ENCODE results near the gene TCL1B. TPM values are rescaled to one million over a fixed set of nuclear protein-coding genes. Genes with fewer than 3 reads are reported as not detected.
"Not testable (repeated sequence)": the region's sequence is repeated elsewhere in the genome, so short reads cannot be mapped to it uniquely, and the experiment has no call there.

Gene TCL1B
- total RNA-seq, 2 donors from 2014 or later, result not detected

- peaks cover 0 to 2% of the 10 kb centered on the region in 2 donors for H3K36me3 Mint-ChIP-seq (ENCODE audit: insufficient read depth in 2 of 2)
- DNase-seq, result no peak
- peaks cover 7% of the 10 kb centered on the region in 2 donors for H3K9me3 Mint-ChIP-seq
- peaks cover 24% of the 10 kb centered on the region for H3K27me3 Mint-ChIP-seq (ENCODE audit: low read depth)
- no peaks in the 10 kb centered on the region for H3K4me1 Mint-ChIP-seq (ENCODE audit: low read depth)
- no peak overlapping the region for H3K4me3 Mint-ChIP-seq
- H3K27ac Mint-ChIP-seq, result no peak overlapping the region
- no peak for ATAC-seq (replicated peaks in 1 of 2)
Measured at GRCh38 chr14:95722525-95723190, 36.4 kb downstream of the TCL1B start.

GRCh38 chr14:95725685-95726336, 39.6 kb downstream of the TCL1B start:
- no peak for DNase-seq
- Mint-ChIP-seq H3K36me3 (ENCODE audit: insufficient read depth in 2 of 2) (peaks cover 0 to 2% of the 10 kb centered on the region in 2 donors), H3K4me3 (no peak overlapping the region), H3K27ac (no peak overlapping the region), H3K4me1 (ENCODE audit: low read depth) (no peaks in the 10 kb centered on the region), H3K9me3 (peaks cover 7% of the 10 kb centered on the region in 2 donors), H3K27me3 (ENCODE audit: low read depth) (peaks cover 36% of the 10 kb centered on the region)
- no peak for ATAC-seq (replicated peaks in 1 of 2)

GRCh38 chr14:95727056-95727700, 41.0 kb downstream of the TCL1B start:
- peaks cover 6 to 7% of the 10 kb centered on the region in 2 donors for H3K9me3 Mint-ChIP-seq

GRCh38 chr14:95729402-95730028, 43.3 kb downstream of the TCL1B start:
- not testable (repeated sequence) for ATAC-seq (replicated peaks in 1 of 2); H3K4me3 Mint-ChIP-seq; H3K9me3 Mint-ChIP-seq; H3K4me1 Mint-ChIP-seq (ENCODE audit: low read depth); DNase-seq; H3K27ac Mint-ChIP-seq; H3K36me3 Mint-ChIP-seq (ENCODE audit: insufficient read depth in 2 of 2)
- H3K27me3 Mint-ChIP-seq (ENCODE audit: low read depth), result peaks cover 33% of the 10 kb centered on the region

More at GRCh38 chr14:95727056-95727700, 41.0 kb downstream of the TCL1B start:
- no peak overlapping the region for H3K27ac Mint-ChIP-seq
- H3K4me3 Mint-ChIP-seq, result no peak overlapping the region
- H3K36me3 Mint-ChIP-seq (ENCODE audit: insufficient read depth in 2 of 2), result peaks cover 0 to 2% of the 10 kb centered on the region in 2 donors
- H3K27me3 Mint-ChIP-seq (ENCODE audit: low read depth), result peaks cover 34% of the 10 kb centered on the region
- no peak for DNase-seq
- no peak for ATAC-seq (replicated peaks in 1 of 2)
- H3K4me1 Mint-ChIP-seq (ENCODE audit: low read depth), result no peaks in the 10 kb centered on the region

- DNase-seq (no peak), ATAC-seq (replicated peaks in 1 of 2) (no peak)
- Mint-ChIP-seq H3K4me3 (no peak overlapping the region), H3K9me3 (no peaks in the 10 kb centered on the region), H3K27ac (no peak overlapping the region), H3K27me3 (ENCODE audit: low read depth) (peaks cover 33% of the 10 kb centered on the region), H3K4me1 (ENCODE audit: low read depth) (no peaks in the 10 kb centered on the region), H3K36me3 (ENCODE audit: insufficient read depth in 2 of 2) (no peaks in the 10 kb centered on the region)
Measured at GRCh38 chr14:95730126-95730525, 43.9 kb downstream of the TCL1B start.

GRCh38 chr14:95733212-95733611, 47.0 kb downstream of the TCL1B start:
- DNase-seq (no peak), ATAC-seq (replicated peaks in 1 of 2) (no peak)
- no peak overlapping the region for H3K27ac Mint-ChIP-seq
- no peaks in the 10 kb centered on the region for H3K36me3 Mint-ChIP-seq (ENCODE audit: insufficient read depth in 2 of 2)
- H3K4me1 Mint-ChIP-seq (ENCODE audit: low read depth), result no peaks in the 10 kb centered on the region
- no peak overlapping the region for H3K4me3 Mint-ChIP-seq
- H3K27me3 Mint-ChIP-seq (ENCODE audit: low read depth), result peaks cover 22% of the 10 kb centered on the region
- H3K9me3 Mint-ChIP-seq, result no peaks in the 10 kb centered on the region

GRCh38 chr14:95739356-95739755, 53.1 kb downstream of the TCL1B start:
- Mint-ChIP-seq H3K27me3 (ENCODE audit: low read depth) (peaks cover 2% of the 10 kb centered on the region), H3K9me3 (peaks cover 5 to 9% of the 10 kb centered on the region in 2 donors), H3K4me3 (no peak overlapping the region), H3K27ac (no peak overlapping the region), H3K4me1 (ENCODE audit: low read depth) (peaks cover 8% of the 10 kb centered on the region), H3K36me3 (ENCODE audit: insufficient read depth in 2 of 2) (peaks cover 5 to 6% of the 10 kb centered on the region in 2 donors)
- DNase-seq (no peak), ATAC-seq (replicated peaks in 1 of 2) (no peak)

- no peak for DNase-seq
- Mint-ChIP-seq H3K9me3 (peaks cover 5 to 9% of the 10 kb centered on the region in 2 donors), H3K36me3 (ENCODE audit: insufficient read depth in 2 of 2) (peaks cover 5 to 6% of the 10 kb centered on the region in 2 donors), H3K27me3 (ENCODE audit: low read depth) (no peaks in the 10 kb centered on the region), H3K4me3 (no peak overlapping the region), H3K4me1 (ENCODE audit: low read depth) (peaks cover 8% of the 10 kb centered on the region), H3K27ac (no peak overlapping the region)
- no peak for ATAC-seq (replicated peaks in 1 of 2)
Measured at GRCh38 chr14:95741038-95741490, 54.8 kb downstream of the TCL1B start.

- Mint-ChIP-seq H3K36me3 (ENCODE audit: insufficient read depth in 2 of 2) (peaks cover 5 to 6% of the 10 kb centered on the region in 2 donors), H3K9me3 (peaks cover 5 to 9% of the 10 kb centered on the region in 2 donors), H3K4me3 (no peak overlapping the region), H3K4me1 (ENCODE audit: low read depth) (peaks cover 8% of the 10 kb centered on the region), H3K27ac (no peak overlapping the region), H3K27me3 (ENCODE audit: low read depth) (no peaks in the 10 kb centered on the region)
- no peak for DNase-seq
- ATAC-seq (replicated peaks in 1 of 2), result no peak
Measured at GRCh38 chr14:95741781-95742180, 55.6 kb downstream of the TCL1B start.

Other genes with a start within 250 kb of the TCL1B start
- 10 to 100 TPM; 59.9 to 66.2 TPM for gene SYNE3, start 169.8 kb upstream of the TCL1B start, total RNA-seq
- gene GLRX5, start 151.4 kb upstream of the TCL1B start, total RNA-seq, result 10 to 100 TPM; 23.1 to 26.3 TPM
- 1 to 10 TPM in 1 of 2 donors, under 1 TPM in 1; 0.29 to 1.3 TPM for gene TCL1A, start 27.7 kb downstream of the TCL1B start, total RNA-seq
- not detected for gene TUNAR, start 190.4 kb downstream of the TCL1B start, total RNA-seq

All from activated T-cell treated with anti-CD3 and anti-CD28 coated beads, Interleukin-2, amount 50 U/mL, for 72 hours (primary cell).